Upper lobe of left lung (tissue), 4 donors: ENCODE data around the gene SPTB.

Experiments
- CTCF ChIP-seq, 6 experiments: fragments of 450-650 bp in 4 of 6; fragments of 200-600 bp in 2 of 6; sonication (generic) in 2 of 6; IDR thresholded peaks; one replicate each; pipeline ENCODE4 v1.5.1; 2016 to 2019; ENCODE audit warnings: antibody characterized with exemption in 6 of 6
- POLR2A ChIP-seq, 4 donors: fragments of 450-650 bp; IDR thresholded peaks; one replicate each; pipeline ENCODE4 v1.5.1; 2016 to 2017; ENCODE audit warnings: antibody characterized with exemption in 4 of 4, mild to moderate bottlenecking in 2 of 4

- TF ChIP-seq CTCF (IDR thresholded peaks at IDR 0.05) (no peak), POLR2A (IDR thresholded peaks at IDR 0.05) (no peak)
Measured at GRCh38 chr14:64864258-64864657, 15.4 kb downstream of the SPTB start.
